GM06990 (cell line): ENCODE measurements around the gene PRR36.
"Not testable (repeated sequence)": the region's sequence is repeated elsewhere in the genome, so short reads cannot be mapped to it uniquely, and the experiment has no call there.

Experiments used
- DNase-seq: peaks from one replicate; pipeline ENCODE4 v3.0.0-alpha.2; 2011; ENCODE audit not compliant: insufficient read length; ENCODE audit errors: extremely low read depth
- H3K27me3 ChIP-seq: replicated peaks from 2 replicates; pipeline ENCODE4 v1.6.0; 2011; ENCODE audit warnings: low read length; ENCODE audit not compliant: control insufficient read depth, insufficient read depth
- H3K36me3 ChIP-seq: 2 replicates; pipeline ENCODE4 v1.5.1; 2011; ENCODE audit warnings: low read length; ENCODE audit not compliant: control insufficient read depth, insufficient read depth
- H3K4me3 ChIP-seq: replicated peaks from 2 replicates; pipeline ENCODE4 v1.5.1; 2011; ENCODE audit warnings: low read depth, mild to moderate bottlenecking, control low read depth, low read length
- CTCF ChIP-seq: IDR thresholded peaks from 2 replicates; pipeline ENCODE4 v1.5.1; 2011; ENCODE audit warnings: low read length, control low read depth, mild to moderate bottlenecking, inconsistent platforms; ENCODE audit not compliant: insufficient read depth, poor library complexity, severe bottlenecking

Gene PRR36

GRCh38 chr19:7860714-7861618, 13.2 kb downstream of the PRR36 start:
- no peaks in the 10 kb centered on the region for H3K27me3 ChIP-seq
- no peak for DNase-seq

GRCh38 chr19:7859831-7860713, 14.1 kb downstream of the PRR36 start:
- Histone ChIP-seq H3K36me3 (no peaks in the 10 kb centered on the region; the same call in 1 of the 2 replicates), H3K4me3 (no peak overlapping the region), H3K27me3 (no peaks in the 10 kb centered on the region)
- TF ChIP-seq CTCF = no peak
- no peak for DNase-seq

More at GRCh38 chr19:7860714-7861618, 13.2 kb downstream of the PRR36 start:
- no peak overlapping the region for H3K4me3 ChIP-seq
- H3K36me3 ChIP-seq = no peaks in the 10 kb centered on the region; the same call in 1 of the 2 replicates
- no peak for TF ChIP-seq CTCF

- H3K4me3 ChIP-seq, H3K27me3 ChIP-seq, DNase-seq, H3K36me3 ChIP-seq: not testable (repeated sequence)
Observed at GRCh38 chr19:7859087-7859486, 15.1 kb downstream of the PRR36 start.

GRCh38 chr19:7858109-7858770, 15.9 kb downstream of the PRR36 start:
- TF ChIP-seq CTCF = no peak
- H3K4me3 ChIP-seq = no peak overlapping the region
- no peaks in the 10 kb centered on the region for H3K36me3 ChIP-seq
- peak; percentile 56 for DNase-seq
- H3K27me3 ChIP-seq = no peaks in the 10 kb centered on the region

- H3K4me3 ChIP-seq = no peak overlapping the region
- H3K27me3 ChIP-seq = no peaks in the 10 kb centered on the region
- TF ChIP-seq CTCF = no peak
- DNase-seq = no peak
- no peaks in the 10 kb centered on the region for H3K36me3 ChIP-seq
Observed at GRCh38 chr19:7857727-7858108, 16.5 kb downstream of the PRR36 start.
